DMS79 treated with DMSO at 0.1 percent for 48 hours (cell line): Measurements from ENCODE around the gene MEIKIN.
"Not testable (repeated sequence)": the region's sequence is repeated elsewhere in the genome, so short reads cannot be mapped to it uniquely, and the experiment has no call there.

Source experiments
- DNase-seq: peaks from one replicate; lab custom pipeline; 2025; lab: John Stamatoyannopoulos, UW

Gene MEIKIN

DNA sequence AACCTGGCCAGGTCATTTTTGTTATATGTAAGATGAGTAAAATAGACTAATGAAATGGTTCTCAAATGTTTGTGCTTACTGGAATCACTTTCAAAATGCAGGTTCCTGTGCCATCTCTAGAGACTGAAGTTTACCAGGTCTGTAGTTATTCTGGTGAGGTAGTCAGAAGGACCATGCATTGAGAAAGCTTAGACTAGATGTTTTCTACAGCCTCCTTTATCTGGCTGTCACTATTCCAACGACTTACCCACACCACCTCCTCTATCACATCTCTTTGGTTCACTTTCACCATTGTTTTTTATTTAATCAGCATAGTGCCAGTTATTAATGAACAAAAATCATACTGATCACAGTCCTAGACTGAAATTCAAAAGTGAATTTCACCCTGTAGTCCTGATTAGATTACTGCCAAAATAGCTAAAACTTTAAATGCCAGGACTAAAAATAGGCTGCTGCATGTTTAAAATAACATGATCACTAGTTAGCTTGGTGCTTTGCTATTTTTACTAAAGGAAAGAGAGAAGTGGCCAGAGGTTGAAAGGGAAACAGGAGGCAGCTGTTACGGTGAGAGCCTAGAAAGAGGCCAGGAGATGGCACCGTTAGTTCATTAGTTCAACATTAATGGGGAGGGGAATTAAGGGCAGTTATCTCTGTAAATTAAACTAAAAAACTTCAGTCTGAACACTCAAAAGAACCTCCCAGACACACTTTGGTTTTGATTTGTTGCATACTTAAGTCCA, 134.8 kb downstream of the MEIKIN start:
- DNase-seq, result no peak

DNA sequence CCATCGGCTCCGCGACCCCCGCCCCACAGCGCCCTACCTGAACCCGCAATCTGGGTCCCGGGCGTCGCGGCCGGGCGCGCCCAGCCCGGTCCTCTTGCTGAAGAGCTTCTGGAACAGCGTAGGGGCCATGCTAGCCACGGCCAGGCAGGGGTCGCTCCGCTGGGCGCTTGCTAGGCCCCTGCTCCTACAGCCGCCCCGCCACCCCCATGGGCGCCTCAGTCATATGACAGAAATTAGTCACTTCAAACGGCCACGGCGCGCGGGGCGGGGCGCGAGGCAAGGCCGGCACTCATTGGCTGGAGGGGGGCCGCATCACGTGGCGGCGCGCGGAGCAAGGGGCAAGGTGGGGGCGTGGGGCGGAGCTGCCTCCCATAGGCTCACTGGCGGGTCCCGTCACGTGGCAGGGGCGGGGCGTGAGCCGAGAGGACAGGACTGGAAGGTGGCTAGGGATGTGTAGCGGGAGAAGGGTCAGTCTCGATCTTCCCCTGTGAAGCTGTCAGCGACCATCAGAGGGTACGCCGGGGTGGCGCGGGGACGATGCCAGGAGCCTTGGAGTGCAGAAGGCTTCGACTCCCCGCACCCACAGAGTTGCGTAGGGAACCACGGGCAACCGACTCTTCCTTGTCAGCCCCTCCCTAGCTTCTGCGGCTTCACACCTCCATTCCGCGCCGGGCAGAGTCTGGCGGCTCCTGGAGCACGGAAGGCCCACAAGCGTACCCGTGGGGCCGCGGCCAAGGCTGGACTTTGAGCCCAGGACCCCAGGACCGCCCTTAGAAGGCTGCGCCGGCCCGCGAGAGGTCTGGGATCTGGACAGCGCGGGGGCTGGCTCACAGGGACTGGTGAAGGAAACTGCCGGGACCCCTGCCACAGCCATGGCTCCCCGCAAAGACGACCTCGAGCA, 148.4 kb downstream of the MEIKIN start, which contains the start of gene FNIP1:
FNIP1 (minus strand) TSS at position 225 of the 901 bp plus-strand sequence; CDS start at position 129, 96 bp downstream.
- DNase-seq, result peak; percentile 68

- DNase-seq, result peak; percentile 7
These were observed 149.3 kb downstream of the MEIKIN start for GRCh38 chr5:131795879-131796792.

- DNase-seq, result no peak
These were observed 150.2 kb downstream of the MEIKIN start for GRCh38 chr5:131795228-131795627.

- DNase-seq, result no peak
These were observed 150.9 kb downstream of the MEIKIN start for GRCh38 chr5:131794586-131794985.

- no peak for DNase-seq
These were observed 152.6 kb downstream of the MEIKIN start for GRCh38 chr5:131792896-131793295.

DNA sequence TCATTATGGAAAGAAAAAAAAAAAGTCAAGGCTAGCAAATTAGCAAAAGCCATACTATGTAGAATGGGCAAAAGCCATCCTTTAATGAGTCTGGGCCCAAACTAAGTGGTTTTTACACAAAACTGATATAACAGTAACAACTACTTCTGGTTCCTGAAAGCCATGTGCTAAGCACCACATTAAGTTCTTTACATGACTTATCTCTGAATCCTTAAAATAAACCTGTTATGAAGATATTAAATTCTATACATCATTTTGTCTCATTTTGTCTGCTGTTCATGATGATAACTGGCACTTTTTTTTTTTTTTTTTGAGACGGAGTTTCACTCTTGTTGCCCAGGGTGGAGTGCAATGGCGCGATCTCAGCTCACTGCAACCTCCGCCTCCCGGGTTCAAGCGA, 153.6 kb downstream of the MEIKIN start:
- DNase-seq, result no peak

DNA sequence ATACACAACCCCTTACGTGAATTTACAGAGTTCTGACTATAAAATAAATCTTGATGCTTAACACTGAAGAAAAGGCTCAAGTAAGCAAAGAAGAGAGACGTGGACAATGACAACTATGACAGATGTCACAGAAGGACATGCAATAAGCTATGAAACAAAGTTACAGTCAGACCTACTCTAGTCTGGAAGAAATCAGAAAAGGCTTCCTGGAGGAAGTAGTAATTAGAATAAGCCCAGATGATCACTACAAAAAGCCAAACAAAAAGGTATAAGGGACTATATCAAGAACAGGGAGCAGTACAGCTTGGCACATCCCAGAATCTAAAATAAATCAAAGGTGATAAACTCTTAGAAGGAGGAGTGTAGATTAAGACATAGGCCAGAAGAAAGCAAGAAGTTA, 154.9 kb downstream of the MEIKIN start:
- DNase-seq, result no peak

DNA sequence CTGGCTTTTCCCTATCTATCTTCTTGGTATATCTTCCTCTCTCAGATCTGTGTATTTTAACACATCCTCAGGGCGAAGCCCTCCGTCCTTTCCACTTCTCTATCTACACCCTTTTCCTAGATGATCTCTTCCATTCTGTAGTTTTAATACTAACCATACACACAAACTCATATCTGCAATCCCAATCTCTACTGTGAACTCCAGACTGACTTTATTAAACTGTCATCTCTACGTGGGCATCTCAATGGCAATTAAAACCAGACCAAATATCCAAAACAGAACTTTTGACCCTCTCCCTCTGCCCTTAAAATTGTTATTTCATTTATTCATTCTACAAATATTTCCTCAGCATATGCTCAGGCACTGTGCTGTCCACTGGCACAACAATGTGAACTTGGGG, 155.7 kb downstream of the MEIKIN start:
- DNase-seq, result no peak

DNA sequence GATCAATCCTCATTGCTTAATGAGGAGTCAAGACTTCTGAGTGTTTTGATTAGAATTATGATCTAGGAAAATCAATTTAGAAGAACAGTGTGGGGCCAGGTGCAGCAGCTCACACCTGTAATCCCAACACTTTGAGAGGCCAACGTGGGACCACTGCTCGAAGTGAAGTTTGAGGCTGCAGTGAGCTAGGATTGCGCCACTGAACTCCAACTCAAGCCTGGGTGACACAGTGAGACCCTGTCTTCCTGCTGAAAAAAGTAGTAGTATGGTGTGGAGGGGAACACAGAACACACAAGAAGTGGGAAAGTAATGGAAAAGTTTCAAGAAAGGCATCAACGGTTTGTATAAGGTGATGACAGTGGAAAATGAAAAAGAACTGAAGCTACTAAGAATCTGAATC, 157.7 kb downstream of the MEIKIN start:
- no peak for DNase-seq

- DNase-seq, result no peak
These were observed 158.4 kb downstream of the MEIKIN start for GRCh38 chr5:131786900-131787692.

DNA sequence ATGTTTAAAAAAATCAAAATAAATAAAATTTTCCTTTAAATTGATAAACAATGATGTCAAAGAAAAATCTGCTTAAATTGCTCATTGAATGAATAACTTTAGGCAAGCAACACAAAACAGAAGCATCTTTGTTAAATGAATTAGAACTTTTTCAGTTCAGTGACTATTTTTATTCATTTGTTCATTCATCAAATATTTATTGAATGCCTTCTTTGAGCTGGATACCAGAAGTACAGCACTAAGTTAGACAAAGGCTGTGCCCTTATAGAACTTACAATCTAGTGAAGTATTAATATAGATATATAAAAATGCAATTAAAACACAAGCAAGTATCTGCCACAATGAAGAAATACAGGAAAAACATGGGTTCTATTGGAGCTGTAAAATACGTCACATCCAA, 159.4 kb downstream of the MEIKIN start:
- DNase-seq, result no peak

- DNase-seq, result no peak
These were observed 161.6 kb downstream of the MEIKIN start for GRCh38 chr5:131783874-131784273.

DNA sequence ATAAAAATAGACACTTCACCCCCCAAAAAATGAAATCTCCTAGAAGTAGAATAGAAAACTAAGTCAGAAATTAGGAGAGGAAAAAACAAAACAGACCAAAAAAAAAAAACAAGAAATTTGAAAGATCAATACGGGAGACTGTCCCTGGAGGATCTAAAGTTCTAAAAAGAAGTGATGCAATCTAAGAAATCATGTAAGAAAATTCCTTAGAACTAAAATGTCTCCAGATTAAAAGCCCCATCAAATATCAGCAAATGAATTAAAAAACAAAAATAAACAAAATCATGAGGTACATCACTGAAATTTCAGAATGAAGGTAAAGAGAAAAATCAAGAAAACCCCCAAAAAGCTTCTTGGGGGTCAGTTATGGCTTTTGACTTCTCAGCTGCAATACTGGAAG, 162.1 kb downstream of the MEIKIN start:
- DNase-seq, result no peak

GRCh38 chr5:131782717-131783116, 162.7 kb downstream of the MEIKIN start:
- no peak for DNase-seq

DNA sequence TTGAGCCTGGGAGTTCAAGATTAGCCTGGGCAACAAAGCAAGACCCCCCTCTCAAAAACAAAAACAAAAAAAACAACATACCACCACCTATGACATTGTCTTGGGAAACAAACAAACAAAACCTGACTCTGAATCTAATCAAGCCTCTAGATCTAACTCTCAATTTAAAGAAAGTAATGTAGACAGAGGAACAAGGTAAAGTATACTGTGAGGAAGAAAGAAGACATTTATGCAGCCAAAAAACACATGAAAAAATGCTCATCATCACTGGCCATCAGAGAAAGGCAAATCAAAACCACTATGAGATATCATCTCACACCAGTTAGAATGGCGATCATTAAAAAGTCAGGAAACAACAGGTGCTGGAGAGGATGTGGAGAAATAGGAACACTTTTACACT, 167.3 kb downstream of the MEIKIN start:
- not testable (repeated sequence) for DNase-seq

GRCh38 chr5:131776450-131776849, 169.0 kb downstream of the MEIKIN start:
- no peak for DNase-seq

DNA sequence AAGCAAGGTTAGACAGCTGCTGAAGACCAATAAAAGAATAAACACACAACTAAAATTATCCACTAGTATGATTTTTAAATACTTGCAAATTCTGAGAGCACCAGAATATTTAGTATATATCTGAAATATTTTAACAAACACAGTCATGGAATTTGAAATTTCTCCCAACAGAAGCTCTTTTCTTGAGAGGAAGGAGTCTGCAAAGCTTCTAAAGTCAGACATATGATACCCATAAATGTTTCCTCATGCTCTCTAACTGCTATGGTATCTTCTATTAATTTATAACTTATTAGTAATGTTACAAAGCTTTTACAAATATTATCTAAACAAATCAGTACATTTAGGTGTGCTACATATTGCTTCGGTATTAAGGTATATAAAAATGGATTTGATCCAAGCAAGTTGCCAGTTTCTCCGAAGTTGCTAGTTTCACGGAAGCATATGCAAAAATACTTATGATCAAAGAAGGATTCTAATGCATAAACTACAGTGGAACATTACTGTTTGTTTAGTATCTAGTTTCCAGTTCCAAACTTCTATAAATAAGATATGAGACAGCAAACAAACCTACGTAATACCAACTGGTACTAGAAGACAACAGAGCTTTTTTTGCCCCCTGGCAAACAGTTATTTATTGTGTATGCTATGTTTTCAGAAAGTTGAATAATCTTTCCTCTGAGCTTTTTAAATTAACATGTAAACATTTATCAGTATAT, 170.7 kb downstream of the MEIKIN start:
- no peak for DNase-seq

- no peak for DNase-seq
These were observed 171.7 kb downstream of the MEIKIN start for GRCh38 chr5:131773805-131774204.

GRCh38 chr5:131771692-131772091, 173.8 kb downstream of the MEIKIN start:
- DNase-seq, result no peak

- no peak for DNase-seq
These were observed 175.5 kb downstream of the MEIKIN start for GRCh38 chr5:131769961-131770360.
